Kidney (tissue), 14 donors: ENCODE measurements around the gene ERGIC3. TPM values are rescaled to one million over a fixed set of nuclear protein-coding genes. Genes with fewer than 3 reads are reported as not detected.

Experiments
- DNase-seq, 5 donors: peaks; one replicate each; pipeline ENCODE4 v3.0.0-alpha.2; 2013 to 2020
- FAIRE-seq: peaks from 2 replicates; lab custom pipeline; 2012; peaks lifted over from hg19 to GRCh38; lab: Jason Lieb, UNC
- H3K27ac ChIP-seq, 2 donors: one replicate each; pipeline ENCODE4 v1.7.0; 2013; ENCODE audit warnings: low read depth in 2 of 2, low read length in 2 of 2, inconsistent platforms in 1 of 2
- H3K27me3 ChIP-seq: one replicate; pipeline ENCODE4 v1.7.1; 2013; ENCODE audit warnings: low read length, inconsistent platforms; ENCODE audit not compliant: control insufficient read depth, insufficient read depth
- H3K36me3 ChIP-seq, 3 donors: one replicate each; pipeline versions ENCODE4 v1.7.0 to v1.7.1; 2013; ENCODE audit warnings: low read length in 3 of 3, control low read depth in 1 of 3, inconsistent platforms in 1 of 3; ENCODE audit not compliant: insufficient read depth in 3 of 3, control insufficient read depth in 2 of 3
- H3K4me1 ChIP-seq, 3 donors: one replicate each; pipeline versions ENCODE4 v1.7.0 to v1.7.1; 2013; ENCODE audit warnings: low read length in 3 of 3, inconsistent platforms in 1 of 3, low read depth in 1 of 3; ENCODE audit not compliant: control insufficient read depth in 2 of 3, insufficient read depth in 2 of 3
- H3K4me3 ChIP-seq, 3 donors: one replicate each; pipeline versions ENCODE4 v1.7.0 to v1.8.1; 2013; ENCODE audit warnings: low read length in 3 of 3, control low read depth in 1 of 3, inconsistent platforms in 1 of 3
- H3K9ac ChIP-seq, 3 donors: one replicate each; pipeline versions ENCODE4 v1.7.0 to v1.7.1; 2013; ENCODE audit warnings: low read length in 3 of 3, control low read depth in 1 of 3, inconsistent platforms in 1 of 3
- H3K9me3 ChIP-seq, 3 donors: one replicate each; pipeline versions ENCODE4 v1.7.0 to v1.7.1; 2013; ENCODE audit warnings: low read length in 3 of 3, control low read depth in 1 of 3, inconsistent platforms in 1 of 3; ENCODE audit not compliant: control insufficient read depth in 2 of 3, insufficient read depth in 1 of 3
- CTCF ChIP-seq: IDR thresholded peaks from 3 replicates; pipeline ENCODE4 v1.5.1; 2012; ENCODE audit warnings: mild to moderate bottlenecking, moderate library complexity, borderline replicate concordance; ENCODE audit not compliant: insufficient read depth; ENCODE audit errors: extremely low read depth
- intact Hi-C: fragments of 100-400 bp; cut with DNase I; formaldehyde crosslinking; loops from one replicate; pipeline ENCODE4 v1.11.1; 2022
- polyA plus RNA-seq: library from polyadenylated mRNA; stranded (reverse); fragments of 350-450 nt; fragmentation: Illumina TruSeq; extraction: RNeasy Lipid Tissue Mini Kit (QIAGEN cat#74804); gene quantifications from one replicate; pipeline ENCODE4 v1.2.3, GENCODE V29; 2014; ENCODE audit warnings: low read depth, low replicate concordance; ENCODE audit not compliant: insufficient read depth
- total RNA-seq: library from RNA; stranded (reverse); fragmentation: NEBNext Ultra II Directional; extraction: Animal tissue kit (Norgen Biotek cat#: 25700); gene quantifications from one replicate; pipeline ENCODE4 v1.2.1, GENCODE V29; 2021
- donor health status: control.
- donor health status: control.
- donor health status: control.
- donor health status: control.
- donor health status: control.
- donor health status: DM: yes; HTN: yes; CAD: no.
- donor health status: Normal renal cell carcinoma (clear cell type).

Gene ERGIC3
- total and polyA plus RNA-seq, 2 donors from 2014 or later, result 230 to 371 TPM

- Histone ChIP-seq H3K27ac (no peak overlapping the region), H3K4me3 (no peak overlapping the region), H3K27me3 (no peaks in the 10 kb centered on the region), H3K4me1 (no peaks in the 10 kb centered on the region), H3K9me3 (no peaks in the 10 kb centered on the region), H3K9ac (no peak overlapping the region), H3K36me3 (peaks cover 0 to 18% (median 14%) of the 10 kb centered on the region in 3 donors)
- intact Hi-C loops, result no loop called here
- FAIRE-seq, result no peak
- no peak for TF ChIP-seq CTCF
- DNase-seq, result no peak
Observed at GRCh38 chr20:35504751-35505150, 37.1 kb upstream of the ERGIC3 start.

- FAIRE-seq (no peak), DNase-seq (no peak)
- TF ChIP-seq CTCF, result no peak
Observed at GRCh38 chr20:35506179-35506578, 35.7 kb upstream of the ERGIC3 start.

GRCh38 chr20:35506872-35507638, 34.8 kb upstream of the ERGIC3 start:
- H3K4me3 ChIP-seq, result no peak overlapping the region
- H3K36me3 ChIP-seq, result peaks cover 0 to 14% (median 13%) of the 10 kb centered on the region in 3 donors
- DNase-seq, result no peak
- no peaks in the 10 kb centered on the region for H3K4me1 ChIP-seq
- H3K9me3 ChIP-seq, result no peaks in the 10 kb centered on the region
- H3K27ac ChIP-seq, result no peak overlapping the region
- no peaks in the 10 kb centered on the region for H3K27me3 ChIP-seq
- intact Hi-C loops, result no loop called here
- no peak for TF ChIP-seq CTCF
- FAIRE-seq, result no peak
- H3K9ac ChIP-seq, result no peak overlapping the region

More at GRCh38 chr20:35506179-35506578, 35.7 kb upstream of the ERGIC3 start:
- Histone ChIP-seq H3K27ac (no peak overlapping the region), H3K4me1 (no peaks in the 10 kb centered on the region), H3K4me3 (no peak overlapping the region), H3K36me3 (peaks cover 0 to 18% (median 14%) of the 10 kb centered on the region in 3 donors), H3K9ac (no peak overlapping the region), H3K9me3 (no peaks in the 10 kb centered on the region), H3K27me3 (no peaks in the 10 kb centered on the region)
- intact Hi-C loops, result no loop called here
